Effector memory CD4-positive, alpha-beta T cell (primary cell): ENCODE data around the gene ANAPC5.
A peak's percentile ranks its signal among the peaks of the same experiment; 100 is the strongest.

Experiments used
- DNase-seq, 3 donors: peaks; one replicate each; pipeline ENCODE4 v3.0.0-alpha.2; 2020
- H3K27ac ChIP-seq: 2 replicates; pipeline ENCODE4 v1.7.0; 2013; ENCODE audit warnings: mild to moderate bottlenecking, low read length, moderate library complexity; ENCODE audit not compliant: insufficient read depth, poor library complexity, severe bottlenecking
- H3K27me3 ChIP-seq: replicated peaks from 2 replicates; pipeline ENCODE4 v1.7.0; 2013; ENCODE audit warnings: mild to moderate bottlenecking, low read length; ENCODE audit not compliant: insufficient read depth, control insufficient read depth, poor library complexity, severe bottlenecking
- H3K36me3 ChIP-seq: 2 replicates; pipeline ENCODE4 v1.7.0; 2013; ENCODE audit warnings: mild to moderate bottlenecking, low read length, moderate library complexity; ENCODE audit not compliant: control insufficient read depth, insufficient read depth
- H3K4me1 ChIP-seq: 2 replicates; pipeline ENCODE4 v1.7.0; 2013; ENCODE audit warnings: low read length, mild to moderate bottlenecking; ENCODE audit not compliant: control insufficient read depth, insufficient read depth, poor library complexity, severe bottlenecking
- H3K4me3 ChIP-seq: 2 replicates; pipeline ENCODE4 v1.7.0; 2013; ENCODE audit warnings: low read length, low read depth, mild to moderate bottlenecking; ENCODE audit not compliant: insufficient read depth, poor library complexity, severe bottlenecking
- H3K9me3 ChIP-seq: 2 replicates; pipeline ENCODE4 v1.7.0; 2013; ENCODE audit warnings: mild to moderate bottlenecking, low read length, moderate library complexity; ENCODE audit not compliant: control insufficient read depth
- total RNA-seq, 3 donors: gene quantifications; one replicate each; lab custom pipeline; 2026; lab: John Stamatoyannopoulos, UW

Gene ANAPC5
- total RNA-seq, result 147 to 191 (median 149) reads per million in 3 donors

GRCh38 chr12:121351820-121352681 lies at the start of gene ANAPC5:
TSS of gene ANAPC5 (minus strand) at chr12:121352411. CDS start at chr12:121352340, 71 bp downstream.
- H3K27me3 ChIP-seq, result no peaks in the 10 kb centered on the region
- H3K4me1 ChIP-seq, result peaks cover 3% of the 10 kb centered on the region
- H3K36me3 ChIP-seq, result peaks cover 5% of the 10 kb centered on the region
- peak within 1 kb of the TSS; percentile 64 for H3K27ac ChIP-seq
- no peaks in the 10 kb centered on the region for H3K9me3 ChIP-seq
- peak; percentile 80 to 88 (median 87) for DNase-seq
- H3K4me3 ChIP-seq, result peak within 1 kb of the TSS; percentile 62

GRCh38 chr12:121400332-121401139 lies 48.3 kb upstream of the ANAPC5 start:
- H3K9me3 ChIP-seq, result no peaks in the 10 kb centered on the region
- DNase-seq, result peak; percentile 27 to 46 (median 34)
- peak overlapping the region; percentile 96 for H3K27ac ChIP-seq
- peaks cover 17% of the 10 kb centered on the region for H3K36me3 ChIP-seq
- H3K4me1 ChIP-seq, result peaks cover 15% of the 10 kb centered on the region
- peak overlapping the region; percentile 95 for H3K4me3 ChIP-seq
- H3K27me3 ChIP-seq, result no peaks in the 10 kb centered on the region

- H3K4me1 ChIP-seq, result peaks cover 15% of the 10 kb centered on the region
- no peaks in the 10 kb centered on the region for H3K27me3 ChIP-seq
- DNase-seq, result peak; percentile 94 to 97 (median 97)
- H3K4me3 ChIP-seq, result peak within 1 kb of the TSS; percentile 95
- no peaks in the 10 kb centered on the region for H3K9me3 ChIP-seq
- peak within 1 kb of the TSS; percentile 96 for H3K27ac ChIP-seq
- H3K36me3 ChIP-seq, result peaks cover 9% of the 10 kb centered on the region
Measured at GRCh38 chr12:121399391-121400331, 47.5 kb upstream of the ANAPC5 start, which contains the start of gene RNF34. TSS of gene RNF34 (plus strand) at chr12:121400118. CDS start at chr12:121400213, 95 bp downstream.

GRCh38 chr12:121398355-121398754 lies 46.1 kb upstream of the ANAPC5 start:
- peaks cover under 1% of the 10 kb centered on the region for H3K36me3 ChIP-seq
- H3K27me3 ChIP-seq, result no peaks in the 10 kb centered on the region
- no peaks in the 10 kb centered on the region for H3K9me3 ChIP-seq
- H3K4me1 ChIP-seq, result peaks cover 15% of the 10 kb centered on the region
- no peak for DNase-seq
- H3K4me3 ChIP-seq, result no peak overlapping the region
- H3K27ac ChIP-seq, result no peak overlapping the region

- no peak for DNase-seq
- H3K27ac ChIP-seq, result no peak overlapping the region
- no peaks in the 10 kb centered on the region for H3K9me3 ChIP-seq
- H3K27me3 ChIP-seq, result no peaks in the 10 kb centered on the region
- H3K36me3 ChIP-seq, result no peaks in the 10 kb centered on the region
- H3K4me3 ChIP-seq, result no peak overlapping the region
- peaks cover 15% of the 10 kb centered on the region for H3K4me1 ChIP-seq
Measured at GRCh38 chr12:121397521-121397920, 45.3 kb upstream of the ANAPC5 start.

GRCh38 chr12:121392325-121392716 lies 40.1 kb upstream of the ANAPC5 start:
- DNase-seq, result no peak
- no peak overlapping the region for H3K27ac ChIP-seq
- H3K27me3 ChIP-seq, result no peaks in the 10 kb centered on the region
- H3K36me3 ChIP-seq, result no peaks in the 10 kb centered on the region
- H3K4me1 ChIP-seq, result peaks cover 6% of the 10 kb centered on the region
- no peak overlapping the region for H3K4me3 ChIP-seq
- no peaks in the 10 kb centered on the region for H3K9me3 ChIP-seq

GRCh38 chr12:121391619-121392324 lies 39.6 kb upstream of the ANAPC5 start:
- Histone ChIP-seq H3K4me1 (peaks cover 6% of the 10 kb centered on the region), H3K9me3 (no peaks in the 10 kb centered on the region), H3K27ac (no peak overlapping the region), H3K4me3 (peak overlapping the region; percentile 23), H3K27me3 (no peaks in the 10 kb centered on the region), H3K36me3 (no peaks in the 10 kb centered on the region)
- no peak for DNase-seq

GRCh38 chr12:121390856-121391255 lies 38.6 kb upstream of the ANAPC5 start:
- no peaks in the 10 kb centered on the region for H3K36me3 ChIP-seq
- H3K4me1 ChIP-seq, result peaks cover 6% of the 10 kb centered on the region
- no peak for DNase-seq
- H3K4me3 ChIP-seq, result no peak overlapping the region
- no peak overlapping the region for H3K27ac ChIP-seq
- H3K9me3 ChIP-seq, result no peaks in the 10 kb centered on the region
- no peaks in the 10 kb centered on the region for H3K27me3 ChIP-seq
